GM12864 (cell line): ENCODE data around the gene LIMK1.
A peak's percentile ranks its signal among the peaks of the same experiment; 100 is the strongest.

Experiments
- DNase-seq: peaks from one replicate; pipeline ENCODE4 v3.0.0-alpha.2; 2011; ENCODE audit warnings: low read depth
- H3K4me3 ChIP-seq: 2 replicates; pipeline ENCODE4 v1.5.1; 2011; ENCODE audit warnings: mild to moderate bottlenecking, low read depth, low read length, control low read depth
- CTCF ChIP-seq: IDR thresholded peaks from 2 replicates; pipeline ENCODE4 v1.5.1; 2011; ENCODE audit warnings: low read depth, mild to moderate bottlenecking, moderate library complexity, low read length, control low read depth, inconsistent platforms; ENCODE audit errors: missing control alignments

The LIMK1 gene

GRCh38 chr7:74049997-74050798 lies 33.4 kb upstream of the LIMK1 start:
- TF ChIP-seq CTCF = no peak
- no peak for DNase-seq
- H3K4me3 ChIP-seq = no peak overlapping the region

- no peak overlapping the region for H3K4me3 ChIP-seq
- no peak for DNase-seq
- no peak for TF ChIP-seq CTCF
These were observed 32.4 kb upstream of the LIMK1 start for GRCh38 chr7:74051193-74051592.

- no peak overlapping the region for H3K4me3 ChIP-seq
- DNase-seq = no peak
- peak; percentile 36 for TF ChIP-seq CTCF
These were observed 31.8 kb upstream of the LIMK1 start for GRCh38 chr7:74051629-74052410.

GRCh38 chr7:74052628-74053027 lies 31.0 kb upstream of the LIMK1 start:
- H3K4me3 ChIP-seq = no peak overlapping the region
- no peak for TF ChIP-seq CTCF
- DNase-seq = no peak

GRCh38 chr7:74053589-74054186 lies 29.9 kb upstream of the LIMK1 start:
- DNase-seq = no peak
- TF ChIP-seq CTCF = no peak
- H3K4me3 ChIP-seq = no peak overlapping the region

- DNase-seq = no peak
- H3K4me3 ChIP-seq = no peak overlapping the region
- TF ChIP-seq CTCF = no peak
These were observed 27.3 kb upstream of the LIMK1 start for GRCh38 chr7:74056096-74056915.
